Keratinocyte (primary cell): ENCODE measurements around the gene MBNL2. TPM values are rescaled to one million over a fixed set of nuclear protein-coding genes. Genes with fewer than 3 reads are reported as not detected.

Experiments used
- DNase-seq: peaks from one replicate; pipeline ENCODE4 v3.0.0-alpha.2; 2011; ENCODE audit warnings: low read depth, missing footprints, low spot score
- FAIRE-seq: peaks from 2 replicates; lab custom pipeline; 2011; peaks lifted over from hg19 to GRCh38; lab: Jason Lieb, UNC
- H2AFZ ChIP-seq: 2 replicates; pipeline ENCODE4 v1.6.0; 2012; ENCODE audit warnings: low read length, control low read depth, inconsistent platforms; ENCODE audit not compliant: control insufficient read depth
- H3K27ac ChIP-seq: 2 replicates; pipeline ENCODE4 v1.5.1; 2011; ENCODE audit warnings: low read length; ENCODE audit not compliant: control insufficient read depth, insufficient read depth
- H3K27me3 ChIP-seq: 3 replicates; pipeline ENCODE4 v1.6.0; 2011; ENCODE audit warnings: low read length; ENCODE audit not compliant: control insufficient read depth, insufficient read depth; ENCODE audit errors: extremely low read depth
- H3K36me3 ChIP-seq, 2 experiments: 2 replicates in 1 of 2; 3 replicates in 1 of 2; pipeline ENCODE4 v1.5.1; 2011; ENCODE audit warnings: low read length in 2 of 2, mild to moderate bottlenecking in 1 of 2; ENCODE audit not compliant: control insufficient read depth in 2 of 2, insufficient read depth in 2 of 2; ENCODE audit errors: extremely low read depth in 1 of 2
- H3K4me1 ChIP-seq: 3 replicates; pipeline ENCODE4 v1.5.1; 2011; ENCODE audit warnings: low read length; ENCODE audit not compliant: control insufficient read depth, insufficient read depth; ENCODE audit errors: extremely low read depth
- H3K4me2 ChIP-seq: 3 replicates; pipeline ENCODE4 v1.6.0; 2011; ENCODE audit warnings: low read depth, low read length; ENCODE audit not compliant: control insufficient read depth, insufficient read depth; ENCODE audit errors: extremely low read depth
- H3K4me3 ChIP-seq, 3 experiments: fragments of 200-600 bp in 1 of 3; sonication (generic) in 1 of 3; 2 replicates in 2 of 3; 3 replicates in 1 of 3; pipeline ENCODE4 v1.5.1; 2011 to 2016; ENCODE audit warnings: low read length in 3 of 3, mild to moderate bottlenecking in 3 of 3, control low read depth in 2 of 3, inconsistent platforms in 1 of 3, low read depth in 1 of 3, mixed read lengths in 1 of 3, mixed run types in 1 of 3, moderate library complexity in 1 of 3; ENCODE audit not compliant: control insufficient read depth in 2 of 3, insufficient read depth in 2 of 3; ENCODE audit errors: extremely low read depth in 1 of 3
- H3K79me2 ChIP-seq: 2 replicates; pipeline ENCODE4 v1.6.0; 2012; ENCODE audit warnings: low read length; ENCODE audit not compliant: control insufficient read depth, insufficient read depth
- H3K9ac ChIP-seq: 3 replicates; pipeline ENCODE4 v1.6.0; 2011; ENCODE audit warnings: low read length; ENCODE audit not compliant: control insufficient read depth, insufficient read depth; ENCODE audit errors: extremely low read depth
- H3K9me1 ChIP-seq: 3 replicates; pipeline ENCODE4 v1.6.0; 2011; ENCODE audit warnings: low read length; ENCODE audit not compliant: control insufficient read depth, insufficient read depth; ENCODE audit errors: extremely low read depth
- H3K9me3 ChIP-seq: 2 replicates; pipeline ENCODE4 v1.5.1; 2012; ENCODE audit warnings: low read depth, low read length; ENCODE audit not compliant: control insufficient read depth
- H4K20me1 ChIP-seq: 3 replicates; pipeline ENCODE4 v1.6.0; 2011; ENCODE audit warnings: low read length; ENCODE audit not compliant: control insufficient read depth, insufficient read depth; ENCODE audit errors: extremely low read depth
- EZH2 ChIP-seq: IDR thresholded peaks from one replicate; pipeline ENCODE4 v1.6.1; 2012; ENCODE audit warnings: inconsistent platforms, mild to moderate bottlenecking, low read length, moderate library complexity
- dilution Hi-C: fragments of 300-500 bp; cut with MboI; formaldehyde crosslinking; loops from one replicate; pipeline ENCODE4 v1.7.0; 2020; ENCODE audit warnings: low sequenced_read_pairs; ENCODE audit not compliant: extremely low pct_ligation_motif_present
- polyA plus RNA-seq, 5 experiments: library from polyadenylated mRNA; depleted of rRNA in 3 of 5; stranded (reverse) in 3 of 5; stranded (forward) in 1 of 5; unstranded in 1 of 5; fragments of >200 nt; gene quantifications; 1 replicate in 1 of 5; 2 replicates in 3 of 5; 3 replicates in 1 of 5; pipeline versions ENCODE4 v1.2.1 to v1.2.3, GENCODE V29; 2011 to 2012; ENCODE audit warnings: missing spikeins in 2 of 5, low read depth in 1 of 5, low replicate concordance in 1 of 5
- TF ChIP-seq, protein P1 (sequence below), 3 experiments: IDR thresholded peaks in 1 of 3; conservative IDR thresholded peaks in 1 of 3; optimal IDR thresholded peaks in 1 of 3; 2 replicates in 2 of 3; 3 replicates in 1 of 3; pipeline versions ENCODE3 to v1.5.1; 2011; ENCODE audit warnings: low read length in 3 of 3, mild to moderate bottlenecking in 3 of 3, moderate library complexity in 2 of 3, control low read depth in 1 of 3, inconsistent platforms in 1 of 3; ENCODE audit not compliant: insufficient read depth in 2 of 3; ENCODE audit errors: extremely low read depth in 1 of 3

The MBNL2 gene
- polyA plus RNA-seq, 1 donor (not counting 4 experiments of a cell fraction or from before 2014, with no cell fraction given): 28.4 TPM

DNA sequence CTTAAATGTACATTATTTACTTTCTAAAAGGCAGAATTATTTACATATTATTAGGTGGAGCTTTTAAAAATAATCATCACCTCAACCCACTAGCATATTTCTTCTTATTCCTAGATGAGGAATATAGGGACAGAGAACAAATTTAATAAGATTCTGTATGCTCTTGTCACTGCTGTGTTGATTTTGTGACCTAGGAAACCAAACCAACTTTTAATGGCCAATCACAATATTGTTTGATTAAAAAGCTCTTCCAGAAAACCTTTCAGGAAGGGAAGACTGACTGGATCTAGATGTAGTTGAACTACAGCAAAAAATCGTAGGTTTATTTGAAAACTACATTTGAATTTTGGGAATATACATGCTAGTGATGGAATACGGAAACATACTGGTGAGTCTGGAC lies 120.0 kb downstream of the MBNL2 start:
- Histone ChIP-seq H3K27ac (no peak overlapping the region), H3K9me1 (peaks cover 2% of the 10 kb centered on the region), H3K9me3 (no peaks in the 10 kb centered on the region), H3K27me3 (no peaks in the 10 kb centered on the region), H3K79me2 (no peaks in the 10 kb centered on the region), H2AFZ (no peak overlapping the region), H4K20me1 (no peaks in the 10 kb centered on the region), H3K4me3 (no peak overlapping the region), H3K36me3 (peaks cover 0 to 11% of the 10 kb centered on the region in 2 experiments), H3K4me1 (no peaks in the 10 kb centered on the region), H3K4me2 (no peak overlapping the region), H3K9ac (no peak overlapping the region)
- dilution Hi-C loops: no loop called here
- TF ChIP-seq, protein P1, sequence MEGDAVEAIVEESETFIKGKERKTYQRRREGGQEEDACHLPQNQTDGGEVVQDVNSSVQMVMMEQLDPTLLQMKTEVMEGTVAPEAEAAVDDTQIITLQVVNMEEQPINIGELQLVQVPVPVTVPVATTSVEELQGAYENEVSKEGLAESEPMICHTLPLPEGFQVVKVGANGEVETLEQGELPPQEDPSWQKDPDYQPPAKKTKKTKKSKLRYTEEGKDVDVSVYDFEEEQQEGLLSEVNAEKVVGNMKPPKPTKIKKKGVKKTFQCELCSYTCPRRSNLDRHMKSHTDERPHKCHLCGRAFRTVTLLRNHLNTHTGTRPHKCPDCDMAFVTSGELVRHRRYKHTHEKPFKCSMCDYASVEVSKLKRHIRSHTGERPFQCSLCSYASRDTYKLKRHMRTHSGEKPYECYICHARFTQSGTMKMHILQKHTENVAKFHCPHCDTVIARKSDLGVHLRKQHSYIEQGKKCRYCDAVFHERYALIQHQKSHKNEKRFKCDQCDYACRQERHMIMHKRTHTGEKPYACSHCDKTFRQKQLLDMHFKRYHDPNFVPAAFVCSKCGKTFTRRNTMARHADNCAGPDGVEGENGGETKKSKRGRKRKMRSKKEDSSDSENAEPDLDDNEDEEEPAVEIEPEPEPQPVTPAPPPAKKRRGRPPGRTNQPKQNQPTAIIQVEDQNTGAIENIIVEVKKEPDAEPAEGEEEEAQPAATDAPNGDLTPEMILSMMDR (optimal IDR thresholded peaks at IDR 0.05 in 1 of 3, IDR thresholded peaks at IDR 0.05 in 1 of 3, conservative IDR thresholded peaks at IDR 0.05 in 1 of 3; ENCODE audit: extremely low read depth in 1 of 3, insufficient read depth in 2 of 3, low read length in 3 of 3): no peak
- TF ChIP-seq EZH2: no peak
- FAIRE-seq (no peak), DNase-seq (no peak)

DNA sequence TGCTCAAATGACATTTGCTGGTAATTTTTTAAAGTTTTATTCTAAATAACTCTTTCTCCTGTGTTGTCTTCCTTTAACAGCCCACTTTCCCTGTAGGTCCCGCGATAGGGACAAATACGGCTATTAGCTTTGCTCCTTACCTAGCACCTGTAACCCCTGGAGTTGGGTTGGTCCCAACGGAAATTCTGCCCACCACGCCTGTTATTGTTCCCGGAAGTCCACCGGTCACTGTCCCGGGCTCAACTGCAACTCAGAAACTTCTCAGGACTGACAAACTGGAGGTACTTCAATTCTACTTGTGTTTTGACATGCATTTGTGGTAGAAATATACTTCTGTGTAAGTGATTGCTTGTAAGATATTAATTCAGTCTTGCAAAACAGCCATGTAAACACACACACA lies 120.8 kb downstream of the MBNL2 start:
- no peak for FAIRE-seq

More for the DNA sequence above, 120.8 kb downstream of the MBNL2 start:
- Histone ChIP-seq H3K27me3 (no peaks in the 10 kb centered on the region), H3K9ac (no peak overlapping the region), H3K27ac (no peak overlapping the region), H4K20me1 (no peaks in the 10 kb centered on the region), H3K36me3 (peaks cover 3 to 17% of the 10 kb centered on the region in 2 experiments), H3K4me1 (no peaks in the 10 kb centered on the region), H3K4me3 (no peak overlapping the region), H3K4me2 (no peak overlapping the region), H2AFZ (no peak overlapping the region), H3K9me1 (peaks cover 2% of the 10 kb centered on the region), H3K79me2 (no peaks in the 10 kb centered on the region), H3K9me3 (no peaks in the 10 kb centered on the region)
- TF ChIP-seq, protein P1 (optimal IDR thresholded peaks at IDR 0.05 in 1 of 3, IDR thresholded peaks at IDR 0.05 in 1 of 3, conservative IDR thresholded peaks at IDR 0.05 in 1 of 3; ENCODE audit: extremely low read depth in 1 of 3, insufficient read depth in 2 of 3, low read length in 3 of 3): no peak
- TF ChIP-seq EZH2: no peak
- DNase-seq: no peak
- dilution Hi-C loops: no loop called here
